ENCODE data around the gene MDK.
A peak's percentile ranks its signal among the peaks of the same experiment; 100 is the strongest.

MDK gene, protein sequence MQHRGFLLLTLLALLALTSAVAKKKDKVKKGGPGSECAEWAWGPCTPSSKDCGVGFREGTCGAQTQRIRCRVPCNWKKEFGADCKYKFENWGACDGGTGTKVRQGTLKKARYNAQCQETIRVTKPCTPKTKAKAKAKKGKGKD

DNA sequence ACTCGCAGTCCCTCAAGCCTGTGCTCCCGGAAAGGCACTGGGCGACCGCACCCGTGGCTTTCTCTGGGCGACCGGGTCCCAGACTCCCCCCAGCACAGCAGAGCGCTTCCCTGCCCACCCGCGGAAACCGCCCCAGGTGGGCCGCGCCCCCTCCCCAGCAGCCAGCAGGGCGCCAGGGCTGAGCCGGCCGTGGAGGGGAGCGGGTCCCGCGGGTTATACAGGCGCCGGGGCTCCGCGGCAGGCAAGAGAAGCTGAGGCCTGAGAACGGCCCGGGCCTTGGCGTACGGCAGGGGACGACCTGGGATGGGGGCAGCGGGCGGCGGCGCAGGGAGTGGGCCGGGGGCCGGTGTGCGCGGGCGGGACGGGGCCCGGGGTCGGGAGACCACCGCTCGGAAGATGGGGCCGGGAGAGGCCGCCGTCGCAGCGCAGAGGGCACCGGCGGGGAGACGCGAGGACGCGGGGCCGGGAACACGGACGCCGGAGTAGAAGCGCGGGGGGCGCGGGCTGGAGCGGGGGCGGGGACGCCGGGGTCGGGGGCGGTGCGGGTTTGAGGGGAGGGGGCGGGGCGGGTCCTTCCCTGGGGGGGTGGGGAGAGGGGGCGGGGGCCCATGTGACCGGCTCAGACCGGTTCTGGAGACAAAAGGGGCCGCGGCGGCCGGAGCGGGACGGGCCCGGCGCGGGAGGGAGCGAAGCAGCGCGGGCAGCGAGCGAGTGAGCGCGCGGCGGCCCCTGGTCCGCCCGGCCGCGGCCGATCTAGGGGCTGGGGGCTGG lies at the start of gene MDK:
Gene MDK (plus strand): TSS at position 622 of the 771 bp plus-strand sequence. CDS start 389 bp downstream, outside the sequence.
- no peak for DNase-seq (ENCODE audit: low spot score)

DNA sequence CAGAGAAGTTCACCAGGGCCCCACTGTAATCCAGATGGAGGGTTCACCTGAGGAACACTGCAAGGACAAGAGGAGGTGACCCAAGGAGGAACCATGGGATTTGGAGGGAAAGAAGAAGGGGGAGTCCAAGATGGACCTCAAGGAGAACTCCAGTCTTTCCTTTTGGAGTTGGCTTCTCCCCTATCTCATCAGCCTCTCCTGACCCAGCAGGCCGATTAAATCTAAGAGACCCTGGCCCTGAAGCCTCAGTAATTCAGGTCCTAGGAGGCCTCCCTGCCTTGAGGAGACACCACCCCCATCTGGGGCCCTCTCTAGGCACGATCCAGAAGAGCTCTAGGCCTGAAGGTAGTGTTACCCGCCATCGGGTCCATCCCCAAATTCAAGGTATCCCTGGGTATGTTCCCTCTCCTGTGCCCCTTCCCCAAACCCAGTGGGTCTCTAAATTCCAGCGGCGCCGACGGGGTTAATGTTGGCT lies 49.3 kb upstream of the MDK start:
- DNase-seq (ENCODE audit: low spot score): no peak

DNA sequence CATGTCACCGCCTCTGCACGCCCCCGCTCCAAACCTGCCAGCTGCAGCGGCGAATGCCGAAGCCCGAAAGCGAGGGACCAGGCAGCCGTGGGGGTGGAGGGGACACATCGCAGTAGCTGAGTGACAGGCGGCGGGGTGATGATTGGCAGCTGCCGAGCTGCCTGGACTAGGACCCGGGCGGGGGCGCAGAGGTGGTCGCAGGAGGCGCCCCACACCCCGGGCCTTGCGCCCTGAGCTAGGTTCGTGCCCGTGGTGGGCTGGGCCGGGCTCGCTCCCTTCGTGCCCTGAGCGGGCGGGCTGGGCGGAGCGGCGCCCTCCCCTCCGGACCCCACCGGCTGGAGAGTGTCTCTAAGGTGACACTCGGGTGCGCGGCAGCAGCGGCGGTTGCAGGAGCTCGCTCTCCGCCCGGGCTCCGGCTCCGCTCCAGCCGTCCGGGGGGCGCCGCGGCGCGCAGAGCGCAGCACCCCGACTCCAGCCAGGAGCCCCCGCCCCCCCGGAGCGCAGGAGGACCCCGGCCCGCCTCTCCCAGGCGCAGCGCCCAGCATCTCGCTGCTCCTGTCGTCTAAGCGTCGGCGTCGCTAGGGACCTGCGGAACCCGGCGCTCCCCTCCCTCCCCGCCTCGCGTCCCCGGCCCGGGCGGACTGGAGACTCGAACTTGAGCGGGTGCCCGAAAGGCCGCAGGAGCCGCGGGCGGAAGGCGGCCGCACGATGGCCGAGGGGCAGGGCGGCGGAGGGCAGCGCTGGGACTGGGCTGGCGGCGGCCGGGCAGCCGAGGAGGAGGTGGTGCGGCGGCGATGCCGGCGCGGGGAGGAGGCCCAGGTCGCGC lies 48.7 kb upstream of the MDK start:
- DNase-seq (ENCODE audit: low spot score): no peak

- no peak for DNase-seq (ENCODE audit: low spot score)
Measured at GRCh38 chr11:46333394-46333947, 48.0 kb upstream of the MDK start.

DNA sequence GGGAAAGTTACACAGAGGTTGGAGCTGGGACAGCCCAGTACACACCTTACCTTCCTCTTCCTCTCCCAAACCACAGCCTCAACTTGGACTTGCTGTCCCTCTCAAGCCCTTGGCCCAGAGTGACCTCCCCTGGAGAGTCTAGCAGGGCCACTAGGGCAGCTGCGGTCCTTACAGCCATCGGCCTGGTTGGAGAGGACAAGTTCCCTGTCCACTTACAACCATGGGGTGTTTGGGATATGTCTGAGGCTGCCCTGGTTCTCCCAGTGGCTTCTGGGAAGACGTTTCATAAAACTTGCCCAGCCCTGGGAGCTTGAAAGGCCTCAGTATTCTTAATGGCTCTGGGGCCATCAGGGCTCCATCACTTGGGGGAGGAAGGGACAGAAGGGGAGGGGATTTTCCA lies 47.3 kb upstream of the MDK start:
- DNase-seq (ENCODE audit: low spot score): no peak

DNA sequence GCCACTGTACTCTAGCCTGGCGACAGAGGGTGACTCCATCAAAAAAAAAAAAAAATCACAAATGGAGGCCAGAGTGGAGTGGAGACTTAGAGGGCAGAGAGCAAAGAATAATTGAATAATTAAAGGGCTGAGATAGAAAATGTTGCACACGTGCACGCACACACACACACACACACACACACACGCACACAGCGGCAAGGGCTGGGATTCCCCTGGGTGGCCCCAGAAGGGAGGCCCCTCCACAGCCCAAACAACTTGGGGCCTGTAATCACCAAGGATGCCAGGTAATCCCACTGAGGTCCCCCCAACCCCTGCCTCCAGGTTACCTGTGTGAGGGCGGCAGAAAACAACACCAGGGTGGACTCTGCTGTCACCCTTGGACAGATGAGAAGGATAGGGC lies 46.2 kb upstream of the MDK start:
- no peak for DNase-seq (ENCODE audit: low spot score)

DNA sequence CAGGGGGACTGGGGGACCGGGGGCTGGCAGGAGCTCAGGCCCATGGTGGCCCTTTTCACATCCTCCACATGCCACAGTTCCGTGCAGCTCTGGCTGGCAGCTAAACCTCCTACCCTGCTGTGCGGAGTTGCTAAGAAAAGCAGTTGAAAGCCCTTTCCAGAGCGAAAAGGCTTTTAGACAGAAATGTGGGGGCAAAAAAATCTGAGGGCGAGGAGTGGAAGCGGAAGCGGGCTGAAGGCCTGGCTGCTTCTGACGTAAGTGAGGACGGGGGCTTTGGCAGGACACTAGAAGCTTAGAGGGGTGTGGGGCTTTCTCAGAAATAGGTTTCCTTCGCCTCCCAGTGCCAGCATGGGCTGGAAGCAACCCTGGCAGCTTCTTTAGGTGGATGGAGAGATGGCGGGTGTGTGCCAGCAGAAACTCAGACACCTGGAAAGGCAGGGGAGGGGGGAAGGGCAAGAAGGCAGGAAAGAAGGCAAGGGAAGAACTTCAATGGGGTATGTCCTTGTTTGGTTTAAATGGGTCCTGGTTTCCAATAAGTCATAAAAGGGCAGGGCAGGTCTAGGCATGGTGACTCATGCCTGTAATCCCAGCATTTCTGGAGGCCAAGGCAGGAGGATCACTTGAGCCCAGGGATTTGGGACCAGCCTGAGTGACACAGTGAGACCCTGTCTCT lies 45.4 kb upstream of the MDK start:
- peak; percentile 78 for DNase-seq (ENCODE audit: low spot score)

GRCh38 chr11:46336563-46337180 lies 44.8 kb upstream of the MDK start:
- DNase-seq (ENCODE audit: low spot score): no peak

DNA sequence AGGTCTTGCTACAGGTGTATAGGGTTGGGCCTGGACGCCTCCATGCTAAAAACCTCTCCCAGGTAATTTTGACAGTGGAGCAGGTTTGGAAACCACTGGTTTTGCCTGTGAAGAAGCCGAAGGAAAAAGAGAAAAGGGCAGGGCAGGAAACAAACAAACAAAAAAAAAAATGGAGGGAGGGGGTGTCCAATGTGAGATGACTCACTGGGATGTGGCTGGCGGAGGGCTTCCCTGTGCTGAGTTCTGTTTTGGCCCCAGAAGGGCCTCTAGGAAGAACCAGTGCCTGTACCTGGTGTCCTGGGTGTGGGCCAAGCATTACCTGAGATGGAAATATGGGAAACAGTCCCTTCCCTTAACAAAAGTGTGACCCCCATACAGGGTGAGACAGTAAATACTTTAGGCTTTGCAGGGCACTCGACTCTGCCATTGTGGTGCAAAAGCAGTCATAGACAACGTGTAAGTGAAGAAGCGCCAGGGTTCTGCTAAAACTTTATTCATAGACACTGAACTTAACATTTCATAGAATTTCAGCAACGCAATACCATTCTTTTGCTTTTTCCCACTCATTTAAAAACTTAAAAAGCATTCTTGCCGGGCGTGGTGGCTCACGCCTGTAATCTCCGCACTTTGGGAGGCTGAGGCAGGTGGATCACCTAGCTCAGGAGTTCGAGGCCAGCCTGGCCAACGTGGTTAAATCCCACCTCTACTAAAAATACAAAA lies 43.7 kb upstream of the MDK start:
- DNase-seq (ENCODE audit: low spot score): no peak

GRCh38 chr11:46338636-46338987 lies 42.9 kb upstream of the MDK start:
- no peak for DNase-seq (ENCODE audit: low spot score)

- DNase-seq (ENCODE audit: low spot score): no peak
Measured at GRCh38 chr11:46338988-46339666, 42.3 kb upstream of the MDK start.

DNA sequence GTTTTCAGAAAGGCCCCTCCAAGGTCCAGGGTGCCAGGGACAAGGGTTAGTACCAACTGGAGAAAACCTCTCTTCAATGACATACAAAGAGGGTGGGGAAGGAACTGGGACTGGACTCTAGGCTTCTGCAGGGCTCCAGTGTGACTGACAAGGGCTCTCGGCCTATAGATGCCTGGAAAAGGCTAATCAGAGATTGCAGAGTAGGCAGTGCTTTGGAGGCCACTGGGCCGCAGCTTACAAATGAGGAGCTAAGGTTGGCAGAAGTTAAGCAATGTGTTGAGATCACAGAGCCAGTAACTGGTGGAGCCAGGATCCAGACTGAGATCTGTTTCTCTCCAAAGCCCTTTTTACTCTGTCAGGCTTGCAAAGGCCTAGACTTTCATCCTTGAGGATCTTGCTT lies 41.7 kb upstream of the MDK start:
- no peak for DNase-seq (ENCODE audit: low spot score)

DNA sequence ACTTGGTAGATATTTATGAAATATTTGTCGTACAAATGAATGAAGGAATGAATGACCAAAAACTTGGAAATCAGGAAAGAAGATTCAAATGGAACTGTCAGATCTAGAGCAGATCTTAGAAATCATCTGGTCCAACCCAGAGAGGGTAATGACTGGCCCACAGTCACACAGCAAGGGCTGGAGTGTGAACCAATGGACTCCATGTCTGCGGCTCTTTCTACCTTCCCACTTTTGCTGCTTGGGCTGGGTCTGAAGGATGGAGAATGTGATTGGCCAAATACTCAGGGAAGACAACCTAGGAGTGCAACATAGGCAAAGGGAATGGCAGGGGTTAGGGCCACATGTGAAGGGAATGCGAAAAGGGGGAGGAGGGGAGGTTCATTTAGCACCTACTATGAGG lies 40.0 kb upstream of the MDK start:
- no peak for DNase-seq (ENCODE audit: low spot score)

DNA sequence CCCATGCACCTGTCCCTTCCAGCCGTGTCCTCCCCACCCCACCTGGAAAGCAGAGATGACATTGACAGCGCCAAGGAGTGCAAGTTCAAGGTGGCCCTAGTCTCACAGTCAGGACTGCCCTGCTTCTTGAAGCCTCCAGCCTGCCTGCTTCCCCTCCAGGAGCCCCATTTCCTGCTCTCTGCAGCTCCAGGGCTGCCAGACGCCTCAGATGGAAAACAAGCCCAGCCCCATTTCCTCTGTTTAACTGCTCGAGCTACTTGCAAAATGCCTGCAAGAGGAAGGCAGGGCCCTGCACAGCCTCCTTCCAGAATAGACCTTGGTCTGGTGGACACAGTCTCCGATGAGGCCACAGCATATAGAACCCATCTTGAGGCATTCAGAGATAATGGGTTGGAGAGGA lies 39.2 kb upstream of the MDK start:
- no peak for DNase-seq (ENCODE audit: low spot score)

DNA sequence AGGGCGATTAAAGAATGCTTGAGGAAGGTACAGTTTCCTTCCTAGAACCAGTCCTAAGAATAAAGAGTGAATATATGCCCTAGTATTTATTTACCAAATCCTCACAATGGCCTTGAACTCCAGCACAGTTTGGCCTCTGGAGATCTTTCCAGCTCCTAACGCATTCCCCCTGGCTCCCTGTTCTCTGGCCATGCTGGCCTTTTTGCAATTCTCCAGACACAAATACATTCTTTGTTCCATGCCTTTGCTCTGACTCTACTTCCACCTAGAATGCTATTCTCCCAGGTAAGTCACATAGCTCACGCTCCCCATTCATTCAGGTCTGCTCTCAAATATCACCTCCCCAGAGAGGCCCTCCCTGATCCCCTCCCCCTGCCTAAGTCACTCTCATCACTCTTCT lies 37.9 kb upstream of the MDK start:
- no peak for DNase-seq (ENCODE audit: low spot score)

DNA sequence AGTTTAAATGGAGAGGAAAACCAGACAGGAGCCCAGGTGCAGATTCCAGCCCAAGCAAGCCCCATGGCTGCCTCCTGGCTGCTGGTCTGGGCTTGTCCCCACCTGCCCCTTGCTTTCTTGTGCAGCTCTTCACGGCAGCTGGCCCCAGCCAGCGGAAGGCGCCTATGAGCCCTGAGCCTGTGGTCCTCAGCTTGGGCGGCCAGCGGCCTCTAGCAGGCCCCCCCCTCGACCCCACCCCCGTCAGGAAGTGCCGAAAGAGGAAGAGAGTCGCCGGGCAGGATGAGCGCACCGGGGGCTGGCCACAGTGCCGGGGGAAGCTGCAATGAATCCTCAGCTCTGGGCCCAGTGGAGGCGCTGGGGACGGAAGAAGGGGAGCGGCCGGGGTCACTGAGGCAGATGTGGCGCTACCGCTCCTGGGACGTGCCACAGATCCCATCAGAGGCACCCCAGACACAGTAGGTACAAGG lies 36.3 kb upstream of the MDK start:
- DNase-seq (ENCODE audit: low spot score): no peak

DNA sequence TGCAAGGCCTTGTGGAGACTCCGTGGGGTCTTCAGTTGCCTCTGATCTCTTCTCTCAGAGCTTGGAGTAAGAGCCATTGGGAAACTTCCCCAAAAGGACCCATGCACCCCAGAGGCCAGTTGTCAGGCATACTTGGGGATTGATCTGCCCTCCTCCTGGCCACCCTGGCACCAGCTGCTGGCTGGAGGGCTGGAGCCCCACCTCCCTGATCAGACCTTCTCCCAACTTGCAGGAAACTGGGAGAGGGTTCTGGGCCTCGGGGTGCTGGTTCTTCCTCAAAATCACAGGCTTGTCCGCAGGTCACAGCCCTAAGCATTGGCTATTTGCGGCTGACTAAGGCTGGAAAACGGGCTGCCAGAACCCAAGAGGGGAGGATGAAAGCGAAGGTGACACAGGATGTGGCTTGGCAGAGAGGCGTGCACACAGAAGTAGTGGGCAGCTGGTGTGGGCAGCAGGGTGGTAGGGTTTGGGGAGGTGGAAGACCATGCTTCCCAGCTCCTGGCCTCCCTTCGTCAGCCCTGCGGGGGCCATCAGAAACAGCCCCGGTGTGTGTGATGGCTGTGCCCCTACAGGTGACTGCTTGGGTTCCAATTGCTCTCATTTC lies 35.5 kb upstream of the MDK start:
- no peak for DNase-seq (ENCODE audit: low spot score)

DNA sequence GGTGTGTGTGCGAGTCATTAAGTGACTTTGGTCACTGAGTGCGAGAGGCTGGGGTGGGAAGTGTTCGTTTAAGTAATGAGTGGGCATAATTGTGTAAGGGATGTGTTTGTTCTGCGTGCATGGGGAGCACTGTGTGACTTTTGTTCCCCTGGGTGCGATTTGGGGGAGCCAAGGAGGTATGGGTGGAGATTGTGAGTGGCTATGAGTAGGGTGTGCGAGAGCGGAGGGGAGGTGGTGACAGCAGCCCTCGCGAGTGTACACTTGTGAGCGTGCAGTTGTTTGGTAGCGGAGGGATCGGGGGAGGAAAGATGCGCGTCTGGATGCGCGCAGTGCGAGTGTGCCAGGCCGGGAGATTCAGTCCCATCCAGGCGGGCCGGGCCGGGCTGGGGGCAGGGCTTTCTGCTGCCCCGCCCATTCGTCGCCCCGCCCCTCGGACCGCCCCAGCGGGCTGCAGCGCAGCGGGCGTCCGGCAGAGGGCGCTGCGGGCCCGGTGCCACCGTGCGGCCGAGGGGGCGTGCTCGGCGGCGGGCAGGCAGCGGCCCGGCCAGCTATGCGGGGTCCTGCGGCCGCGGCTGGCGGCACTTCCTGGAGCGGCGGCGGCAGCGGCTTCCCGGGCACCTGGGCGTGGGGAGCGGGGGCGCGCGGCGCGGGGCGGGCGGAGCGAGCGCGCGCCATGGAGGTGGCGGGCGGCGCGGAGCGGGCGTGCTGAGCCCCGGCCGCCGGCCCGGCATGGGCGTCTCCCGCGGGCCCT lies 34.4 kb upstream of the MDK start, which contains the start of gene DGKZ:
Gene DGKZ (plus strand): TSS at position 578 of the 751 bp plus-strand sequence. CDS start 197 bp downstream, outside the sequence.
- peak; percentile 84 for DNase-seq (ENCODE audit: low spot score)

Measured in putamen (tissue), 1 donor.